ENCODE results near the gene TMEM123. TPM values are rescaled to one million over a fixed set of nuclear protein-coding genes. Genes with fewer than 3 reads are reported as not detected.

The TMEM123 gene
- total RNA-seq, 1 experiment from 2014 or later: 116 TPM

GRCh38 chr11:102452461-102453301 is at the start of gene TMEM123 (continued):
- no peak for TF ChIP-seq ATF6 (CRISPR knock-in tag; IDR thresholded peaks at IDR 0.05)
- no peak for TF ChIP-seq NFYB (CRISPR knock-in tag; conservative IDR thresholded peaks at IDR 0.05; ENCODE audit: low read depth)
- no peak for TF ChIP-seq SOX15 (CRISPR knock-in tag; IDR thresholded peaks at IDR 0.05)
- peak; percentile 67; the same call in 1 of the 2 replicates for TF ChIP-seq FOXP4 (CRISPR knock-in tag; IDR thresholded peaks at IDR 0.05)
- TF ChIP-seq SP1 (CRISPR knock-in tag; conservative IDR thresholded peaks at IDR 0.05): peak; percentile 49
- TF ChIP-seq FOXK1 (CRISPR knock-in tag; IDR thresholded peaks at IDR 0.05): no peak
- TF ChIP-seq PRDM15 (CRISPR knock-in tag; IDR thresholded peaks at IDR 0.05): no peak
- no peak for TF ChIP-seq SMAD4 (CRISPR knock-in tag; IDR thresholded peaks at IDR 0.05)
- no peak for TF ChIP-seq IRF2 (CRISPR knock-in tag; IDR thresholded peaks at IDR 0.05; ENCODE audit: borderline replicate concordance, low read depth)
- no peak for TF ChIP-seq ELF4 (CRISPR knock-in tag; IDR thresholded peaks at IDR 0.05; ENCODE audit: low read depth)
- TF ChIP-seq MYBL2 (CRISPR knock-in tag; IDR thresholded peaks at IDR 0.05): peak; percentile 63; the same call in 1 of the 2 replicates
- no peak for TF ChIP-seq STAT6 (CRISPR knock-in tag; conservative IDR thresholded peaks at IDR 0.05; ENCODE audit: low read depth)
- no peak for TF ChIP-seq USF1 (CRISPR knock-in tag; IDR thresholded peaks at IDR 0.05)
- TF ChIP-seq ZNF121 (CRISPR knock-in tag; IDR thresholded peaks at IDR 0.05): no peak
- TF ChIP-seq ERG (CRISPR knock-in tag; IDR thresholded peaks at IDR 0.05): no peak
- peak; percentile 91 for TF ChIP-seq RELA (CRISPR knock-in tag; IDR thresholded peaks at IDR 0.05; ENCODE audit: borderline replicate concordance)
- TF ChIP-seq HMGA2 (CRISPR knock-in tag; IDR thresholded peaks at IDR 0.05): no peak
- TF ChIP-seq CREM (CRISPR knock-in tag; IDR thresholded peaks at IDR 0.05): no peak
- TF ChIP-seq ZNF263 (CRISPR knock-in tag; IDR thresholded peaks at IDR 0.05; ENCODE audit: low read depth): peak; percentile 56; the same call in 1 of the 2 replicates
- TF ChIP-seq IRF1 (CRISPR knock-in tag; IDR thresholded peaks at IDR 0.05): no peak
- no peak for TF ChIP-seq ZNF219 (CRISPR knock-in tag; IDR thresholded peaks at IDR 0.05; ENCODE audit: borderline replicate concordance)
- TF ChIP-seq E2F1 (CRISPR knock-in tag; IDR thresholded peaks at IDR 0.05): no peak
- TF ChIP-seq JUN (CRISPR knock-in tag; IDR thresholded peaks at IDR 0.05): no peak
- no peak for TF ChIP-seq ZBTB21 (CRISPR knock-in tag; IDR thresholded peaks at IDR 0.05; ENCODE audit: borderline replicate concordance)
- no peak for TF ChIP-seq TCF7 (CRISPR knock-in tag; IDR thresholded peaks at IDR 0.05; ENCODE audit: low read depth)
